ENCODE data around the gene ZNF536.

- TF ChIP-seq SIN3A (IDR thresholded peaks at IDR 0.05; ENCODE audit: borderline replicate concordance, low read depth, low read length) = no peak
- TF ChIP-seq EP300 (IDR thresholded peaks at IDR 0.05; ENCODE audit: borderline replicate concordance in 1 of 2, low read depth in 1 of 2, low read length in 1 of 2) = no peak
- no peak for TF ChIP-seq CTCF (IDR thresholded peaks at IDR 0.05)
- no peak for TF ChIP-seq POLR2AphosphoS5 (IDR thresholded peaks at IDR 0.05; ENCODE audit: low read depth, low read length)
- TF ChIP-seq RAD21 (IDR thresholded peaks at IDR 0.05; ENCODE audit: low read length) = no peak
- TF ChIP-seq MEF2A (IDR thresholded peaks at IDR 0.05; ENCODE audit: borderline replicate concordance, low read depth) = no peak
- TF ChIP-seq YY1 (IDR thresholded peaks at IDR 0.05; ENCODE audit: low read depth) = no peak
Measured at GRCh38 chr19:30520735-30521479, 148.7 kb downstream of the ZNF536 start.
